Activated T-cell treated with anti-CD3 and anti-CD28 coated beads for 4 hours (primary cell): ENCODE results near the gene NTN1.

Experiments used
- DNase-seq: peaks from one replicate; pipeline ENCODE4 v3.0.0-alpha.2; 2020

Gene NTN1

DNA sequence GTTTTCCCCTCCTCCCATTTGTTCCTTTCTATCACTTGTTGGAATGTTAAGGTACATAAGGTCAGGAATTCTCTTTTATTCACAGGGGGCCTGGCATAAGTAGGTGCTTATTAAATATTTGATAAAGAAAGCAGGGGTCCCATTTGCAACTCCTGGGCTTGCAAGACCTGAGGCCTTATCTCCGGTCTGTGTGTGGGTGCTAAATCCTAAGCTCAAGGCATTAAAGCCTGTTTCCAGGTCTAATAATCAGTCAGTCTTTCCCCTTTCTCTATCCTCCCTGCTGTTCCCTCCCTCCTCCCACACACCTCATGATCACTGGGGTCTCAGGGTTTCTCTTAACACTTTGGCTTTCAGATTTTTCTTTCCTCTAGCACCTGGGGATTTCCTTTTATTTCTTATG, 17.1 kb downstream of the NTN1 start:
- no peak for DNase-seq

DNA sequence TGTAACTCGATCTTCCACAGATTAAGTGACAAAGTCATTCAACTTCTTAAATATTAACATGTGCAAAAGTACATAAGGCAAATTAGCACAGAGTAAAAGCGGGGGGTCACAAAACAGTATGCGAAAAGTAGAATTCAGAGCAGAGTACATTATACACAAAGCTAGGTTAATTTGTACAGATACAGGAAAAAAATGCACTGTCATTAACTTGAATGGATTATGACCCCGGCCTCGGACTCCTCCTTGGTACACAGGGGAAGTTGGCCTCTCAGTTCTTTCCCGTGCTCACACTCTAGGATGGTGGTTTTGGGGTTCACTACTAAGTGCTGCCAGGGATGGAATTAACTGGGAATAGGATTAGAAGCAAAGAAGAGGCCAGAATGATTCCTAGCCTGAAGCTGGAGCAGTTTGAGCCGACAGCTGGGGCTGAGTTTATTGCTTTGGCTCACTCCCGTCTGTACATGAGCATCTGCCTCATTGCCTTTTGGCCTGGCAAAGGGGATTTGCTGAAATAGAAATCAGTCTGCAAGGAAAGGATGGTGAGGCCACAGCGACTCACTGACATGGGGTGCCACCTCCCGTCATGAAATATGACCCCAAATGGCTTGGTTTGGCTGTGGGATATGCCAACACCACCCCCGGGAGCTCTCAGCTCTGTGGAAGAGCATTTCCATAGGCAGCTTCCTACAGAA, 23.6 kb downstream of the NTN1 start:
- no peak for DNase-seq

DNA sequence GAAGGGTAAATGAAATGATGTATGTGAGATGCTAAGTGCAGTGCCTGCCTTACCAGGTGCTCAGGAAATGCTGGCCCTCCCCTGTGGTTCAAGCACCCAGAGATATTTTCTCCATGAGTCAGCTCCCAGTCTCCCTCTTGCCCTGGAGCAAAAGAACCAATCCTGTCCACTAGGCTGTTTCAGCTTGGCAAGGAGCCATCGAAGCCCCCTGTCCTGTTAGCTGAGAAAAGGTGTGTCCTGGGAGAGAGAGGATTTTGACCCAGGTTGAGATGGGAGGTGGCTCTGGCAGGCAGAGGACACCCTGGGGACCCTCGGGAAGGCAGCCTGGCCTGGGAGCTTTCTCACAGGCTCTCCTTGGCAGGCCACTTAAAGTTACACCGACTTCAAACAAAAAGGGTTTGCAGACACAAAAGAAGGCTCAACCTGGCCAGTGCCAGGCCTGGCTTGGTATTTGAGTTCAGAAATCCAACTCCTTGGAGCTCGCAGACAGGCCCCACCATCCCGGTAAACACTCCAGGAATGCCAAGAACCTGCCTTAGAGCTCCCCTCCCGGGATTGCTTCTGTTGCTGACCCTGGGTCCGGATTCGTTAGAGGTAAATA, 29.6 kb downstream of the NTN1 start:
- DNase-seq = no peak

DNA sequence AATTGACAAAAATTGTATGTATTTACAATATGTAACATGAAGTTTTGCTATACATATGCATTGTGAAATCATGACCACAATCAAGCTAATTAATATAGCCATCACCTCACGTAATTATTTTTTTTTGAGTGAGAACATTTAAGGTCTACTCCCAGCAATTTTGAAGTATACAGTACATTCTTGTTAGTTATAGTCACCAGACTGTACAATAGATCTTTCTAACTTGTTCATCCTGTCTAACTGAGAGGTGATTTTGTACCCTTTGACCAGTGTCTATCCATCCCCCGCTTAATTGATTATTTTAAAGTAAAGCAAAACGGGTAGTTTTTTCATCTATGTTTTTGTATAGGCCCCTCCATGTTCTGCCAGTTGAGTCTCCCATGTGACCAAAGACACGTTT, 30.3 kb downstream of the NTN1 start:
- DNase-seq = no peak

DNA sequence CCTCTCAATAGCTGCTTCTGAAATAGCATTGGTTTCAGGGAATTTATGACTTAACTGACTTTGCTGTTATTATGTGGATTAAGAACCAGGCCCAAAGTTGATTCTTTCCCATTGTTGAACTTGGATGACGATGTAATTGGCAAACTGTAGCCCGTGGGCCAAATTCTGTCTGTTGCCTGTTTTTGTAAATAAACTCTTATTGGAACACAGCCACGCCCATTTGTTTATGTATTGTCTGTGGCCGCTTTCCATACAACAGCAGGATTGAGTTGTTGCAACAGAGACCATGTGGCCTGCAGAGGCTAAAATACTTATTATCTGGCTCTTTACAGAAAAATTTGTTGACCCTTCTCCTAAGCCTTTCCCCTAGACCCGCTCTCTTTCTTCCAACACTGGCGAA, 31.6 kb downstream of the NTN1 start:
- DNase-seq = no peak

DNA sequence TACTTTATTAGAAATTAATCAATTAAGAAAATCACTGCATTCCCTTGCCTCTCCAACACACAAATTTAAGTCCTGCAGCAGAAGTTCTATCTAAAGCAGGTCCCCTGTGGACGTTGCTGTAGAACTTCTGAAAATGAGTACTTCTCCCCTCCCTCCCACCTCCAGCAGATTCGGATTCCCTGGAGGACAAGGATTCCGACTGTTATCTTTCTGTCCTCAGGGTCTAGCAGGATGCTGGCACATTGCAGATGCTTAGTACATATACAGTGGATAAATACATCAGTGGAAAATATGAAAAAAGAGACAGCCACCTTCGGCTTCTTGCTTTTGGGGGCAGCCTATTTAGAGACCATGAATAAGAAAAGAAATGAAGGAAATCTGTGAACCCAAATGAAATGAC, 32.1 kb downstream of the NTN1 start:
- no peak for DNase-seq

DNA sequence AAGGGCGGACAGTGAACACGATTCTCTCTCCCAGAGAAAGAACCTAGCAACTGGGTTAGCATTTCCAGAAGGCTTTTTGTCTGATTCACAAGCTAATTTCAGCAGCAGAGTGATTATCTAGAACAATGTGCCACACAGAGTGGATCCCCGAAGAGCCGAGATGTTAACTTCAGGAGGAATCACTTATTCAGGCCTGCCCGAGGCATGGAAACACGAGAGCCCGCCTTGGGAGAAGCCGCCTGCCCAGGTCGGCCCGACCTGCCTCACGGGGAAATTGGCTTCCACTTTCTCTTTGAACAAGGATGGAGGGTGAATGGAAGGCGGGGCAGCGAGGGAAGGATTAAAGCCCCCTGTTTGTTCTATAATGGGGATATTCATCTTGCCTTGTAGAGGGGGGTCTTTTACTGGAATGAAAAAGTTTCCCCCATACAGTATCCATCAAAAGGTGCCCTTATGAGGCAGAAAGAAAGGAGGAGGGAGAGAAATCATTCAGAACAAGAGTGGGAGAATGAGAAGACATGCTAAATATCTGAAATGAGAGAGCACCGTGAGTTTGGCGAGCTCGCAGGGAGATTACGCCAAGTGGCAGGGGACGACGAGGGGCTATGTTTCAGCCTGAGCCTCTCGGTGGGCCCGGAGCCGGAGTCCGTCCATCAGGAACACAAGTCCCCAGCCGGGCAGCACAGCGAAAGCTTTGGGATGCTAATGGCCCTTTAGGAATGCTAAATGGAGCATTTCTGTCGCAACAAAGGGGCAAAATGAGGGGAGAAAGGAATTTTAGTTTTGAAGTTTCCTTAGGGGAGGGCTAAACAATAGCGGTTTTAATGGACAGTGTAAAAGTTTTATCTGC, 33.0 kb downstream of the NTN1 start:
- no peak for DNase-seq

DNA sequence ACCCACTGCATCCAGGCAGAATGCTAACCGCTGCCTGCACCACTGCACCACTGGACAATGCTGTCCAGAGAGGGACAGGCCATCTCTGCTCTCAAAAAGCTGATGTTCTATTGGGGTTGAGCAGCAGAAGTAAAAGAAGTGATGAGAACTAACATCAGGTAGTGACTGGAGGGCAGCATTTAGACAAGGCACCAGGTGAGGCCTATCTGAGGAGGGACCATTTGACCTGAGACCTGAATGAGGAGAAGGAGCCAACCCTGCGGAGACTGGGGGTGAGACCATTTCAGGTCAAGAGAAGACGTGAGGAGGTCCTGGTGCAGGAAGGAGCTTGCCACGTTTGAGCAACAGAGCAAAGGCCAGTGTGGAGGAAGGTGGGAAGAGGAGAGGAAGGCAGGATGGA, 34.0 kb downstream of the NTN1 start:
- no peak for DNase-seq

DNA sequence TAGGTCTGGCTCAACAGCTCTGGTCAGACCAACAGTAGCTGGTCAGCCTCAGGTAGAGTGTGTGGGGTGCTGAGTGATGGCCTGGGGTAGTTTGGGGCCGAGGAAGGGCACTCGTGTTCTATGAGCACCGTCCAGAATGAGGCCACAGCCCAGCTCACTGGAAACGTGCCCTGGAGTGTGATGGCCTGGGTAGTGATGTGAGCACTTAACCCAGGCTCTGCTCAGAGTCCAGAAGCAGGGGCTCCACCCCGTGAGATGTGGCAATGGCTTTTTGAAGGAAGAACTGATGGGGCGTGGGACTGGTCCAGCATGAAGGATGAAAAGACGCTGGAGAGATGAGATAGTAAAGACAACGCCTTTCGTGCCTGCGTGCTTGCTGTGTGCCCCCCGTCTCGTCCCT, 35.3 kb downstream of the NTN1 start:
- no peak for DNase-seq

DNA sequence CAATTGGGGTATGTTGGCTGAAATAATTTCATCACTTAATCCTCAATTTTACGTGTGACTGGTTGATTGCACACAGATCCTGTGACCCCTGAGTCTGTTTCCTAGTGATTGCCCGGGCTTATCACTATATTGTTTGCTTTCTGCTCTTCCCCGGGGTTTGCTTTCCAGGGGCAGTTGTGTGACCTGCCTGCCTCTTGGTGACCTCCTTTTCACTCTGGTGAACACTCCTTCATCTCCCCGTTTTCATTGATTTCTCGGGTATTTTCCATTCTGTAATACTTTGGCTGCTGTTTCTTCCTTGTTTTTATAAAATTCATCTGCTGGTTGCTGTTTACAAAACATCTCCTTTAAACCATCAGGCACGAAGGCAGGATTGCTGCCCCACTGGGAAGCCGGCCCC, 36.0 kb downstream of the NTN1 start:
- no peak for DNase-seq

DNA sequence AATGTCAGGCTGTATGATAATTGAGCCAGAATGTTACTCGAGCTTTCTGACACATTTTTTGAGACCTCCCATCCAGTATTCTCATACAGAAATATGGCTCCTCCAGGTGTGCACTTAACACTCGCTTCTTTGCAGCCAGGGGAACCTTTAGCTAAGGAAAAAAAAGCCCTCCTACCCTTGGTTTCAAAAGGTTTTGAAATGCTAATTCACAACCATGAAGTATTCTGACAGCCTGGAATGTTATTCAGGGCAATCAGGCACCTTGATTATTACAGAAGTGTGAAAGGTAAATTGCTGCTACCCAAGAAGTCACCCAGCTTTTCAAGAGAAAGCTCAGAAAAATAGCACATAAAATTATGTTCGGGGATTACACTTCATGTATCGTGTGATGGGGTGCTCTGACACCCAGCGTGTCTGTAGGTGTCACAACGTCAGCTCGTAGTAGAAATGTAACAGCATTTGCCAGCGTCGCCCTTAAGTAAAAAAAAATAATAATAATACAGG, 41.1 kb downstream of the NTN1 start:
- no peak for DNase-seq

DNA sequence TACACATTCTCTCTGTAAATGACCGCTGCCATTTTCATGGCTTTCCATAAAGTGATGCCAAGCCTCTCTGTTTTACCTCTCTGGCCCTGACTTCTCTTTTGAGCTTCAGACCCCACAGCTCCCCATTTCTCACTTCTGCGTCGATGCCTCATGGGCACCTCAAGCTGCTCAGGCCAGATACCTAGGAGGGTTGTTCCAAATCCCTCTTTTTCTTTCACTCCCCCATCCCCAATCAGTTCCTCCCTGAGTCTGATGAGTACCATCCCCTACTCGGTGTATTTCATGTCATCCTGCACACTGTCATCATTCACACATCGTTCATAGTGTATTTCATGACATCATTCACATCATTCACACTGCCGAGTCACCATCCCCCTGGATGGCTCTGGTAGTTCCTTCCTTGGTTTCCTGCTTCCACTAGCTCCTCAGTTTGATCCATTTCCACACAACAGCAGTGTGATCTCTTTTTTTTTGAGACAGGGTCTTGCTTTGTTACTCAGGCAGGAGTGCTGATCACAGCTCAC, 43.1 kb downstream of the NTN1 start:
- DNase-seq = no peak

DNA sequence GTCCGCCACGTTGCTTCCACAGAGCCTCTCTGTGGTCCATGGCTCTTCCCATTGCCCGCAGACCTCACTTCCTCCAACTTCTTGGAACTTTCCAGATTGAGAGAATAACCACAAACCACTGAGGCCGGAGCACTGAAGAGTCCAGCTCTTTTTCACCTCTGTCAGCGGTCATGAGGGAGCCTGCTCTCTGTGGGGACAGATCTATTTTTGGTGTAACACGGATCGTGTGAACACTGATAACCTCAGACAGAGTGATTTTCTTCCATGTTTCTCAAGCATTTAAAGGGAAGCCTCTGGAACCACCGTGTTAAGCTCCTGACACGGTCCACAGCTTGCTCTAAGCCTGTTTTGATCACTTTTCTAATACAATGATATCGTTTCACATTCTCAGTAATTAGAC, 49.7 kb downstream of the NTN1 start:
- no peak for DNase-seq

DNA sequence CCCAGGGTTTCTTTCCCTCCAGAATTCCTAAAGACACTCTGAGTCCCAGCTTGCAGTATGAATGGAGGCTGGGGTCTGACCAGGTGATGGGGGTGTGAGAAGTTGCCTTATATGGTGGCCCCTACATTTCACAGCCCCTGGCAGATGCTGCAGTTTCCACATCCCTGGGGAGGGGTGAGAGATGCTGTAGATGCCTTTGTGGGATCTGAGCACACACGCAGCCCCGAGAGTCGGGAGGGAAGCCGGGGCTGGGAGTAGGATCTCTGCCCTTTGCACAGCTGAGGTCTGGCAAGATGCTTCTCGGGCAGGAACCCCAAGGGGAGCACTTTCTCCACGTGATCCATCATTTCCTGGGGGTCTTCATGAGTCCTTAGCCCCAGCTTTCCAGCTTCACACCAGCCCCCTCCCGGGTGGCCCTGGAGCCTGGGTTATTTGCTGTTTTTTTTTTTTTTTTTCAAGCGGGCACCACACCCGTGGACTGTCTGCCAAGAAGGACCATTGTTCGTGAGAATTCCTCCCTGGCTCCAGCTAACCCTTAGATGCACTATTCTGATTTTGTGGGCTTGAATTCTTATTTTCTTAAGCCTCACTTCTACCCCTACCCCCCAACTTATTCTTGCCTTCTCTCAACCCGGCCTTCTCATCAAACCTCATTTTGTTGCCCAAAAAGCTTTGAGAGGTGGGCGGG, 50.6 kb downstream of the NTN1 start:
- no peak for DNase-seq

DNA sequence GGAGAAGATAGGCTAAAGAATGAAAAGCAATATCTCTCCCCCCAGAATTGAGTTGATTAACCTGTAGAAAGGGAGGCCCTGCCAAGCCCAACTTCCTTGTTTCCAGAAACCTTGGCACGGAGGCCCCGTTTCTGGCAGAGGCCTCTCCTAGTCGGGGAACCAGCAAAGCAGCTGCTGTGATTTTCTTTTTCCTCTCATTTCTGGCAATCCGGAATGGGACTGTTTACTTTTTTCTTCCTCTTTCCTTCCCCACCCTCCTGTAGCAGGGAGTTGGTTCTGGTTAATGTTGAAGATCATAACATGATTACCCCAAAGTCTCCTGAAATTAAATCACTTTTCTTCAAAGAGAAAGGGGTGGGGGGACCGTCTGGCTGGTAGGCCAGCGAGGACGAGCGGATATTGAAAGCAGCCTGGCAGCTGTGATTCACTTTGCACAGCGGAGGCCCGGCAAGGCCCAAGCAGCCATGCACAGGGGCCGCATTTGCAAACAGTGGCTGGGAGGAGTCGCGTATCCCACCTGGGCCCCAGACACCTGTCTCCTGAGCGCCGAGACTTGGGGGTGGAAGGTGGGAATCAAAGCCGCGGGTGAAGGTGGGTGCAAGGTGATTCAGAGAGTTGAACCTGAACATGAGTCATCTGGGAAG, 51.5 kb downstream of the NTN1 start:
- DNase-seq = no peak

DNA sequence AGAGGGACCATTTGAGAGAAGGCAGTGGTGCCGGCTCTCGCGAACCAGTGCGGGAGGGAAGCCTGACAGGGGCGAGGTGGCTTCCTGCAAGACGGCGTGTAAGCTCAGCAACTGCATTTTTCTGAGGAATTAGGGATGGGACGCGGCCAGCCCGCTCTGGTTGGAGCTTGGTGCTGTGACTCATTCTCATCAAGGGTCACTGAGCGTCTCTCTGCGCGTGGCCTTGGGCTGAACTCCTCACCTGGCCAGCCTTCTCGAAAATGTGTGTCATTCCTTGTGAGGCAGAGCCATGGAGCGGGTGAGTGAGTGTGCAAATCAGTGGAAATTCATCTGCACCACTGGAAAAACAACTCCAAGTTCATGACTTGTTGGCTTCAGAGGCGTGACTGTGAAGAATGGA, 52.8 kb downstream of the NTN1 start:
- DNase-seq = no peak

DNA sequence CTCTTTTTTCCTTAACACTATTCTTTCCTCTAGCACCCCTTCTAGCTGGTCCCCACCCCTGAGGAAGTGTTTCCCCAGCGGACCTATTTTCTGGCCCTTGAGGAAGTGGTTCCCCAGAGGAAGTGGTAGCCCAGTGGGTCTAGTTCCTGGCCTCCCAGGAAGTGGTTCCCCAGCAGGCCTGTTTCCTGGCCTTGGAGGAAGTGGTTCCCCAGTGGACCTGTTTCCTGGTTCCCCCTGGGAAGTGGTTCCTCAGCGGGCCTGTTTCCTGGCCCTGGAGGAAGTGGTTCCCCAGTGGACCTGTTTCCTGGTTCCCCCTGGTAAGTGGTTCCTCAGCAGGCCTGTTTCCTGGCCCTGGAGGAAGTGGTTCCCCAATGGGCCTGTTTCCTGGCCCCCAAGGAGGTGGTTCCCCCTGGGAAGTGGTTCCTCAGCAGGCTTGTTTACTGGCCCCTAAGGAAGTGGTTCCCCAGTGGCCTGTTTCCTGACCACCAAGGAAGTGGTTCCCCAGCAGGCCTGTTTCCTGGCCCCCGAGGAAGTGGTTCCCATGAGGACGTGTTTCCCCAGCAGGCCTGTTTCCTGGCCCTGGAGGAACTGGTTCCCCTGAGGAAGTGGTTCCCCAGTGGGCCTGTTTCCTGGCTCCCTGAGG, 58.3 kb downstream of the NTN1 start:
- no peak for DNase-seq

DNA sequence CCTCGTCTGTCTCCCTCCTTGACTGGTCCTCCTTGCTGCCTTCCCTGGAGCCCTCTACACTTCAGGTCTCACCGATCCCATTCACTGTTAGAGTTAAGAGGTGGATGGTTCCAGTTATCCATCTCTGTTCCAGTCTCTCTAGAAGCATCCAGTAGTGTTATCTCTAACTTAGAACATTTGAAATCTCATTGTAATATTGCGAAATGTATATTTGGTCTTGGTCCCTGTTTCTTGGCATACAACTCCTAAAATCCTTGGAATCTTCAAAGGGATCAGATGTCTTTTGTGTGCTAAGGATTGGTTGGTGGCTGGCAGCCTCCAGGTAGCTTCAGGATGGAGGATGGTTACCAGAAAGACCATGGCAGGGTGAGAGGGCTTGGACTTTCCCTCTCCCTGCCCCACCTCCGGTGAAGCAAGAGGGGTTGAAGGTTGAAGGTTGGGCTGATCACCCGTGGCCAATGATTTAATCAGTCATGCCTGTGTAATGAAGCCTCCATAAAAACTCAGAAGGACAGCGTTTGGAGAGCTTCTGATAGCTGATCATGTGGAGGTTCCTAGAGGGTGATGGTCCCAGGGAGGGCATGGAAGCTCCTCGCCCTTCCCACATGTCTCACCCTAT, 59.1 kb downstream of the NTN1 start:
- DNase-seq = no peak

DNA sequence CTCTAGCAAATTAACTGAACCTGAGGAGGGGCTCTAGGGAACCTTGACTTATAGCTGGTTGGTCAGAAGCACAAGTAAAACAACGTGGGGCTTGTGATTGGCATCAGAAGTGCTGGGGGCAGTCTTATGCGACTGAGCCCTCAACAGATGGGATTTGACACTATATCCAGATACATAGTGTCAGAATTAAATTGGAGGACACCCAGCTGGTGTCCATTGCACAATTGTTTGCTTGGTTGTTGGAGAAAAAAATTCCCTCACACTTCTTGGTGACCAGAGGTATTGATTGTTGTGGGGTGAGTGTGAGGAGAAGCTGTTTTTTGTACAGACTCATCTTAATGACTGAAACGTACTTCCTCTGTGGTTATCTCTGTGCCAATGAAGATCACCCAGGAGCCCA, 59.7 kb downstream of the NTN1 start:
- no peak for DNase-seq

DNA sequence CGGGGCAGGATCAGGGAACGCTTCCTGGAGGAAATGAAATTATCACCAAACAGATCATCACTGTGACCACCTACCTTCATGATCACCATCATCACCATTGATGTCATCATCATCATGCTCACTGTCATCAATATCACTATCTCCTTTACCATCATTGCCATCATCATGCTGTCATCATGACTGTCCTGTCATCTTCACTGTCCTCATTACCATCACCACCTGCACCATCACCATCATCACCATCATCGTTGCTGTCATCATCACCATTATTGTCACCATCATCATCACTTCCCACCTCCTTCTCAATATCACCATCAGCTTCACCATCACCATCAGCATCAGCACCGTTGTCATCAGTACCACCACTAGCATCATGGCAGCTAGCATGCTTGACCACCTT, 65.3 kb downstream of the NTN1 start:
- DNase-seq = no peak

DNA sequence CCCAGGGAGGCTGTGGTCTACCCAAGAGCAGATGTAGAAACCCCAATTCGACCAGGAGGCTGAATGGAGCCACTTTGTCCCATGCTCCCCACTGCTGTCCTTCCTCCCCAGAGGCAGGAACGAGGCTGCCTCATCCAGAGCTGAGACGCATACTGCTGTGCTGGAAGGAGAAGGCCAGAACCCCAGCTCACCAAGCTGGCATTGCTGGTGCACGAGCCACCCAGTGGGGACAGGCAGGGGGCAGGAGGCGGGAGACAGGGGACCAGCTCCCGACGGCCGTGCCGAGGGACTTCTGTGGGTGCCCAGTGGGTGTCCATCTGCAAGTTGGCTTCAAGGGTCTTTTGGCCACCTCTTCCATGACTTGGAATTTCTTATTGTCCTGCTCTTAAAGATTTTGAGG, 66.6 kb downstream of the NTN1 start:
- DNase-seq = no peak

DNA sequence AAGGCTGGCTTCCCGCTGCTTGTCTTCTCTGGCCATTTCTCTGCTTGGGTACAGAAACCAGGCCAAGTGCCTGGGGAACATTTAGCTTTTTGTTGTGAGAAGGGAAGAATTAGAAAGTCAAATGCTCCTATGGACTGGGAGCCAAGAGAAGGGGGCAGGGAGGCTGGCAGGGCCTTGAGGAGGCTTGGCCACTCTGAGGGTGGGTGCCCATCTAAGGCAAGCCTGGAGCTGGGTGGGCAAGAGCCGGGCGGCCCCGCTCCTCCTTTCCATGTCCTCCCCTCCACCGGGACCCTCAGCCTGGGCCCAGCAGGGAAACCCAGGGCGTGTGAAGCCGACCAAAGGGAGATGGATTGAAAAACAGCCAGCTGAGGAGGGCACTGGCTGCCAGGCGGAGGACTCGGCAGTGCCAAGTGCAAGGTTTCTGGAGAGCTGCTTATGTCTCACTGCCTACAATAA, 69.4 kb downstream of the NTN1 start:
- no peak for DNase-seq
